Measurements from ENCODE around the gene RAB3IL1. TPM values are rescaled to one million over a fixed set of nuclear protein-coding genes. Genes with fewer than 3 reads are reported as not detected.

The RAB3IL1 gene
- total and polyA plus RNA-seq, 11 donors: 4.7 to 22.0 (median 7.5) TPM

- no peaks in the 10 kb centered on the region for H3K27me3 ChIP-seq
- no peaks in the 10 kb centered on the region for H3K36me3 ChIP-seq
- peaks cover 0 to 29% (median 11%) of the 10 kb centered on the region in 12 donors for H3K4me1 ChIP-seq
- TF ChIP-seq CTCF (IDR thresholded peaks at IDR 0.05) (peak; percentile 87 to 98 (median 93)), POLR2A (IDR thresholded peaks at IDR 0.05) (no peak)
- intact Hi-C loops (cut with DNase I): loop anchor here (1.0 to 5.0 kb wide), 12 partner anchors 47 to 159 kb away; no protein-coding TSS in a partner anchor
- no peaks in the 10 kb centered on the region for H3K9me3 ChIP-seq
- no peak overlapping the region for H3K27ac ChIP-seq
- ATAC-seq: peak; percentile 57 to 87 (median 82)
- peak; percentile 85 to 93 (median 87) for DNase-seq
- 3 to 6% (median 5%) methylated on average over 7 to 8 of the region's 8 CpGs for WGBS, 4 donors
- H3K4me3 ChIP-seq: no peak overlapping the region
Observed at GRCh38 chr11:61947486-61948210, 30.3 kb upstream of the RAB3IL1 start.

GRCh38 chr11:61946894-61947293, 29.5 kb upstream of the RAB3IL1 start:
- no peak for TF ChIP-seq POLR2A (IDR thresholded peaks at IDR 0.05)
- TF ChIP-seq CTCF (IDR thresholded peaks at IDR 0.05): no peak
- WGBS, 4 donors: 91 to 97% (median 97%) methylated on average over 5 of the region's 5 CpGs
- intact Hi-C loops (cut with DNase I): loop anchor here (1.0 to 5.0 kb wide), 11 partner anchors 46 to 150 kb away; no protein-coding TSS in a partner anchor
- Histone ChIP-seq H3K4me1 (peaks cover 0 to 29% (median 11%) of the 10 kb centered on the region in 12 donors), H3K9me3 (no peaks in the 10 kb centered on the region), H3K27ac (no peak overlapping the region), H3K27me3 (no peaks in the 10 kb centered on the region), H3K36me3 (no peaks in the 10 kb centered on the region), H3K4me3 (no peak overlapping the region)
- DNase-seq (no peak), ATAC-seq (no peak)

- no peaks in the 10 kb centered on the region for H3K27me3 ChIP-seq
- ATAC-seq (no peak), DNase-seq (no peak)
- H3K27ac ChIP-seq: no peak overlapping the region
- WGBS, 4 donors: 89 to 95% (median 91%) methylated on average over 13 of the region's 13 CpGs
- H3K4me1 ChIP-seq: peaks cover 0 to 24% (median 11%) of the 10 kb centered on the region in 12 donors
- H3K36me3 ChIP-seq: no peaks in the 10 kb centered on the region
- no peak for TF ChIP-seq POLR2A (IDR thresholded peaks at IDR 0.05)
- no peak for TF ChIP-seq CTCF (IDR thresholded peaks at IDR 0.05)
- H3K9me3 ChIP-seq: no peaks in the 10 kb centered on the region
- intact Hi-C loops (cut with DNase I): loop anchor here in 9 of 10 donors (1.0 to 5.0 kb wide), 3 partner anchors 137 to 148 kb away; no protein-coding TSS in a partner anchor
- H3K4me3 ChIP-seq: no peak overlapping the region
Observed at GRCh38 chr11:61945191-61945590, 27.8 kb upstream of the RAB3IL1 start.

GRCh38 chr11:61940466-61940865, 23.1 kb upstream of the RAB3IL1 start:
- H3K27me3 ChIP-seq: no peaks in the 10 kb centered on the region
- intact Hi-C loops (cut with DNase I): no loop called here
- H3K4me3 ChIP-seq: no peak overlapping the region
- peaks cover 0 to 28% (median 9%) of the 10 kb centered on the region in 12 donors for H3K9me3 ChIP-seq
- WGBS, 4 donors: 83 to 96% (median 90%) methylated on average over 10 of the region's 10 CpGs
- no peak for DNase-seq
- H3K27ac ChIP-seq: no peak overlapping the region
- no peak for ATAC-seq
- no peak for TF ChIP-seq CTCF (IDR thresholded peaks at IDR 0.05)
- TF ChIP-seq POLR2A (IDR thresholded peaks at IDR 0.05): no peak
- H3K4me1 ChIP-seq: no peaks in the 10 kb centered on the region
- no peaks in the 10 kb centered on the region for H3K36me3 ChIP-seq

All from heart left ventricle (tissue), 16 donors.